WERI-Rb-1 (cell line): ENCODE measurements around the gene MEG3.

Source experiments
- DNase-seq: peaks from one replicate; pipeline ENCODE4 v3.0.0-alpha.2; 2020
- H3K27ac ChIP-seq: fragments of 250-450 bp; sonication (Bioruptor Pico); 2 replicates; pipeline ENCODE4 v1.5.1; 2020; ENCODE audit warnings: mild to moderate bottlenecking, moderate library complexity
- H3K27me3 ChIP-seq: fragments of 250-450 bp; sonication (Bioruptor Pico); 2 replicates; pipeline ENCODE4 v1.5.1; 2021; ENCODE audit warnings: mild to moderate bottlenecking, low read depth, moderate library complexity; ENCODE audit not compliant: insufficient read depth, severe bottlenecking
- H3K36me3 ChIP-seq: fragments of 250-450 bp; sonication (Bioruptor Pico); 2 replicates; pipeline ENCODE4 v1.5.1; 2020; ENCODE audit warnings: mild to moderate bottlenecking, moderate library complexity
- H3K4me3 ChIP-seq: 2 replicates; pipeline ENCODE4 v1.5.1; 2011; ENCODE audit warnings: low read depth, mild to moderate bottlenecking, control low read depth, low read length
- H3K9me3 ChIP-seq: fragments of 250-450 bp; sonication (Bioruptor Pico); 2 replicates; pipeline ENCODE4 v1.5.1; 2021; ENCODE audit warnings: mild to moderate bottlenecking, moderate library complexity; ENCODE audit not compliant: severe bottlenecking
- CTCF ChIP-seq: IDR thresholded peaks from 2 replicates; pipeline ENCODE4 v1.5.1; 2011; ENCODE audit warnings: low read depth, mild to moderate bottlenecking, control low read depth, inconsistent platforms, low read length

MEG3 gene

GRCh38 chr14:100778951-100779690 is 46.8 kb upstream of the MEG3 start:
- H3K4me3 ChIP-seq, result no peak overlapping the region
- no peak for TF ChIP-seq CTCF

GRCh38 chr14:100779691-100780080 is 46.2 kb upstream of the MEG3 start:
- Histone ChIP-seq H3K4me3 (no peak overlapping the region), H3K27ac (no peak overlapping the region), H3K9me3 (no peaks in the 10 kb centered on the region), H3K36me3 (no peaks in the 10 kb centered on the region), H3K27me3 (peaks cover 2% of the 10 kb centered on the region)
- TF ChIP-seq CTCF, result no peak
- no peak for DNase-seq

More at GRCh38 chr14:100778951-100779690, 46.8 kb upstream of the MEG3 start:
- no peak for DNase-seq
- no peaks in the 10 kb centered on the region for H3K36me3 ChIP-seq
- no peak overlapping the region for H3K27ac ChIP-seq
- no peaks in the 10 kb centered on the region for H3K9me3 ChIP-seq
- peaks cover 2% of the 10 kb centered on the region for H3K27me3 ChIP-seq

GRCh38 chr14:100780246-100780645 is 45.7 kb upstream of the MEG3 start:
- Histone ChIP-seq H3K36me3 (no peaks in the 10 kb centered on the region), H3K27me3 (peaks cover 2% of the 10 kb centered on the region), H3K4me3 (no peak overlapping the region), H3K9me3 (no peaks in the 10 kb centered on the region), H3K27ac (no peak overlapping the region)
- no peak for TF ChIP-seq CTCF
- DNase-seq, result peak; percentile 0

- no peak for TF ChIP-seq CTCF
- Histone ChIP-seq H3K4me3 (no peak overlapping the region), H3K36me3 (no peaks in the 10 kb centered on the region), H3K27ac (no peak overlapping the region), H3K27me3 (peaks cover 2% of the 10 kb centered on the region), H3K9me3 (no peaks in the 10 kb centered on the region)
- no peak for DNase-seq
Observed at GRCh38 chr14:100780646-100781355, 45.1 kb upstream of the MEG3 start.

GRCh38 chr14:100781952-100782351 is 44.0 kb upstream of the MEG3 start:
- Histone ChIP-seq H3K27me3 (peaks cover 2% of the 10 kb centered on the region), H3K9me3 (no peaks in the 10 kb centered on the region), H3K27ac (no peak overlapping the region), H3K36me3 (no peaks in the 10 kb centered on the region), H3K4me3 (no peak overlapping the region)
- no peak for DNase-seq
- TF ChIP-seq CTCF, result no peak
